VCaP (cell line): ENCODE data around the gene GLCCI1.

Source experiments
- H3K27ac ChIP-seq: fragments of 450-650 bp; 2 replicates; pipeline ENCODE4 v1.5.1; 2017
- TF ChIP-seq, protein P1 (sequence below): fragments of 450-650 bp; conservative IDR thresholded peaks from 2 replicates; pipeline ENCODE4 v1.5.1; 2017; ENCODE audit warnings: mild to moderate bottlenecking, moderate library complexity

The GLCCI1 gene

DNA sequence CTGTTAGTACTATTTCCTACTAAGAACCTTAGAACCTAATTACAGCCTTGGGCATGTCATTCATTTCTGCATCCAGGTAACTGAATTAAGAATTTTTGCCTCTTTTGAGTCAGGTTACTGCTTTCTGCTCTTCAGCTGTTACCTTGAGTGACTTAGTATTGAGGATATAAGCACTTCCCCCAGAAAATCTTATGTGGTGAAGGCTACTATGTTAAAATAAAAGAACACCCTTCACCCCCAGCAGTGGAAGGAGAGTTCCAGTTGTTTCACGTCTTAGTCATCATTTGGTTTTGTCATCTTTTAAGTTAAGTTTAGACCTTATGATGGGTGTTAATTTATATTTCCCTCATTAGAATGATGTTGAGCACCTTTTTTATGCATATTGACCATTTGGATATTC lies 82.8 kb downstream of the GLCCI1 start:
- TF ChIP-seq, protein P1, sequence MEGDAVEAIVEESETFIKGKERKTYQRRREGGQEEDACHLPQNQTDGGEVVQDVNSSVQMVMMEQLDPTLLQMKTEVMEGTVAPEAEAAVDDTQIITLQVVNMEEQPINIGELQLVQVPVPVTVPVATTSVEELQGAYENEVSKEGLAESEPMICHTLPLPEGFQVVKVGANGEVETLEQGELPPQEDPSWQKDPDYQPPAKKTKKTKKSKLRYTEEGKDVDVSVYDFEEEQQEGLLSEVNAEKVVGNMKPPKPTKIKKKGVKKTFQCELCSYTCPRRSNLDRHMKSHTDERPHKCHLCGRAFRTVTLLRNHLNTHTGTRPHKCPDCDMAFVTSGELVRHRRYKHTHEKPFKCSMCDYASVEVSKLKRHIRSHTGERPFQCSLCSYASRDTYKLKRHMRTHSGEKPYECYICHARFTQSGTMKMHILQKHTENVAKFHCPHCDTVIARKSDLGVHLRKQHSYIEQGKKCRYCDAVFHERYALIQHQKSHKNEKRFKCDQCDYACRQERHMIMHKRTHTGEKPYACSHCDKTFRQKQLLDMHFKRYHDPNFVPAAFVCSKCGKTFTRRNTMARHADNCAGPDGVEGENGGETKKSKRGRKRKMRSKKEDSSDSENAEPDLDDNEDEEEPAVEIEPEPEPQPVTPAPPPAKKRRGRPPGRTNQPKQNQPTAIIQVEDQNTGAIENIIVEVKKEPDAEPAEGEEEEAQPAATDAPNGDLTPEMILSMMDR = no peak
- no peak overlapping the region for H3K27ac ChIP-seq

DNA sequence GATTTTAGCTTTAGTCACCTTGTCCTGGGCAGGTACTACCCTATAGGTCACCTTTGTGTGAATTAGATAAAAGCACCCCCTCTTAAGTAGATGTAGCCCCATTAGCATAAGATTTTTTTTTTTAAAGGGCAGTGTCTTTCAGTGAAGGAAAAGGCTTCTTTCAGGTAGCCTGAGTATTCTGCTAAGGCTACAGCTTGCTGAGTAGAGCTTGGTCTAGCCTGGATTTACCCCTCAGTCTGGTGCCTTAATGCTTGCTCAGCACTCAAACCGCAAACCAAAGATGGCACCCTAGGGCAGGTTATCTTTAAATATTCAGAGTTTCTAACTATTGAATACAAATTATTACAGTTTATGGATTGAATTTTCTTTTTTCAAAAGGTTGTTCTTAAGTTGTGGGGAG lies 83.4 kb downstream of the GLCCI1 start:
- H3K27ac ChIP-seq = no peak overlapping the region
- TF ChIP-seq, protein P1 = no peak

DNA sequence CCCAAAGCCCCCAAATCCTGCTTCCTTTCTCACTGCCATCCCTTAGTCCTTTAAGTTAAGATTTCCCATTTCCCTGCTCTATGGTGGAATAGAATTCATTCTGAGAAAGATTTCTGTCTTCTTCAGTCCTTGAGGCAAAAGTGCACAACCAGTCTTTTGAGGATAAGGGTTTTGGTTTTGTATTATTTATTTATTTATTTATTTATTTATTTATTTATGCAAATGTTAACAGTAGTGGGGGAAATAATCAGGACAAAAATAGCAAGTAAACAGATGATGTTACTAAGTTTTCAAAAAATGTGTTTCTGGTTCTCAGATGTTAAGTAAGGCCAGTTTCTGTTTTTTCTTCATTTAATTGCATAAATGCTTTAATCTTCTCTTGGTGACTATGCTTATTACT lies 84.2 kb downstream of the GLCCI1 start:
- TF ChIP-seq, protein P1 = no peak

DNA sequence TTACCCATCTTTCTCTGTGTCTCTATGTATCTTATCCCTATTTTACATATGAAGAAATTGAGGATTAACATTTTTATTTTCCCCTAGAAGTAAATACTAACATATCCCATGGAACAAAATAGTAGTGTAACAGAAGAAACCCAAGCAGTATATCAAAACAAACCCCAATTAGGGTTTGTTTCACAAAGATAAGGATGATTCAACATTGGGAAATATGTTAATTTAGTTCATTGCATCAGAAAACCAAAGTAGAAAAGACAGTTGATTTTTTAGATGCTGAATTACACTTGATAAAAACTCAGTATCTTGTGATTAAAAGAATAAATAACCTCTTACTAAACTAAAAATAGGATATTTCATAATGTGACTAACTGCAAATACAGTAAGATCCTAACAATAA lies 87.8 kb downstream of the GLCCI1 start:
- H3K27ac ChIP-seq = no peak overlapping the region
- TF ChIP-seq, protein P1 = no peak

More for the DNA sequence above, 84.2 kb downstream of the GLCCI1 start:
- H3K27ac ChIP-seq = no peak overlapping the region

DNA sequence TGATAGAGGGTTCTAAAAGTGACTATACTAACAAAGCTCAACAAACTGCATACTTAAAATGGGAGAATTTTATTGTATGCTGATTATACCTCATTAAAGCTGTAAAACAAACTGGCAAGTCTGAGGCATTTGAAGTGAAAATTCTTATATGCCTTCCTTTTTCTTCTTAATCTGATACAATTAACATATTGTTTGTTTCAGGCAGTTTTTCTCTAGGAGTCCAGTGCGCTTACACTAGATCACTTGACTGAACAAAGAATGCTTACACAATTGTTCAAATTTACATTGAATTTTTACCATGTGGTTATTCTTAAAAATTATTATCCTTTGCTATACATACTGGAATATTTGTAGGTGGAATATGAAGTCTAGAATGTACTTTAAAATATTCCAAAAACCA lies 89.0 kb downstream of the GLCCI1 start:
- TF ChIP-seq, protein P1 = no peak

DNA sequence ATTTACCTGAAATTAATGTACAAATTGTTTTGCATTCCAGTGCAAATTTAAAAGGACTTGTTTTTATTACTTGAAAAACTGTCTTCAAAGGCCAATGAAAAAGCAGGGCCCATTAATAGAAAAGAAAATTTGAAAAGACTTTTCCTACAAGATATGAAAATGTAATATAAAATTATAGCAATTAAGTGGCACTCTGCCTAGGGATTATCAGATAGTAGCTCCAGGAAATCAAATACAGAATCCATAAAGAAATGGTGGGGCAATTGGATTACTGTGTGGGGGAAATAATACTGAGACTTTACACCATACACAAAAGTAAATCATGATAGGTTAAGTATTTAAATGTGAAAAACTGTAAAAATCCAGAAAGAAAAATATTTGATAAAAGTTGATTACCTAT lies 89.7 kb downstream of the GLCCI1 start:
- TF ChIP-seq, protein P1 = no peak

More for the DNA sequence above, 89.0 kb downstream of the GLCCI1 start:
- H3K27ac ChIP-seq = no peak overlapping the region

DNA sequence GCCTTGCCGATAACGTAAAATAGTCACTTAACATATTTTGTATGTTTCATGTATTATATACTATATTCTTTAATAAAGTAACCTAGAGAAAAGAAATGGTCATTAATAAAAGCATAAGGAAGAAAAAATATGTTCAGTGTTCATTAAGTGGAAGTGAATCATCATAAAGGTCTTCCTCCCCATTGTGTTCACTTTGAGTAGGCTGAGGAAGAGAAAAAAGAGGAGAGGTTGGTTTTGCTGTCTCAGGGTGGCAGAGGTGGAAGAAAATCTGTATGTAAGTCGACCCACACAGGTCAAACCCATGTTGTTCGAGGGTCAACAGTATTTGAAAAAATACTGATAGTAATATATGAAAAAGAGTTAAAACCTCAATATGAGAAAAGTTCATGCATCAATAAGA lies 90.3 kb downstream of the GLCCI1 start:
- H3K27ac ChIP-seq = no peak overlapping the region
- TF ChIP-seq, protein P1 = no peak

More for the DNA sequence above, 89.7 kb downstream of the GLCCI1 start:
- no peak overlapping the region for H3K27ac ChIP-seq
